T-helper 1 cell treated with Interleukin-12 subunit alpha and Interleukin-12 subunit beta and Interleukin-4 antibody, amounts not matched to agents 30 ng/mL and 1 ng/mL, for 36 hours (primary cell): ENCODE results near the gene USP35. TPM values are rescaled to one million over a fixed set of nuclear protein-coding genes. Genes with fewer than 3 reads are reported as not detected.

Experiments
- intact Hi-C: fragments of 100-400 bp; cut with micrococcal nuclease; formaldehyde crosslinking; loops from one replicate; pipeline ENCODE4 v1.15.1; 2024
- total RNA-seq: library from RNA; stranded (reverse); gene quantifications from 2 replicates; pipeline ENCODE4 v1.2.3, GENCODE V29; 2022

The USP35 gene
- total RNA-seq, 1 donor from 2014 or later, result 20.9 TPM

DNA sequence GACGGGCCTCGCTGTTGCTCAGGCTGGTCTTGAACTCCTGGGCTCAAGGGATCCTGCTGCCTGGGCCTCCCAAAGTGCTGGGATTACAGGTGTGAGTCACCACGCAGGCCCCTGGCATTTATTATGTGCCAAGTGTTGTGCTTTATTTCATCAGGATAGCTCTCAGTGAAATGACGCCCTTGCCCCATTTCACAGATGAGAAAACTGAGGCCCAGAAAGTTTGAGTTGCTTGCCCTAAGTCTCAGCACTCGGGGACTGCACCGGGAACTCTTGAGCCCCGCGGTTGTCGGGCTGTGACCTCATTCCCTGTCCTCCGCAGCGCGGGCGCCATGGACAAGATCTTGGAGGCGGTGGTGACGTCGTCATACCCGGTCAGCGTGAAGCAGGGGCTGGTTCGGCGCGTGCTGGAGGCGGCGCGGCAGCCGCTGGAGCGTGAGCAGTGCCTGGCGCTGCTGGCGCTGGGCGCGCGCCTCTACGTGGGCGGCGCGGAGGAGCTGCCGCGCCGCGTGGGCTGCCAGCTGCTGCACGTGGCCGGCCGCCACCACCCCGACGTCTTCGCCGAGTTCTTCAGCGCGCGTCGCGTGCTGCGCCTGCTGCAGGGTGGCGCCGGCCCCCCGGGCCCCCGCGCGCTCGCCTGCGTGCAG is 7.3 kb downstream of the USP35 start:
- intact Hi-C loops, result no loop called here

GRCh38 chr11:78196661-78197091 is 8.0 kb downstream of the USP35 start:
- intact Hi-C loops, result no loop called here

DNA sequence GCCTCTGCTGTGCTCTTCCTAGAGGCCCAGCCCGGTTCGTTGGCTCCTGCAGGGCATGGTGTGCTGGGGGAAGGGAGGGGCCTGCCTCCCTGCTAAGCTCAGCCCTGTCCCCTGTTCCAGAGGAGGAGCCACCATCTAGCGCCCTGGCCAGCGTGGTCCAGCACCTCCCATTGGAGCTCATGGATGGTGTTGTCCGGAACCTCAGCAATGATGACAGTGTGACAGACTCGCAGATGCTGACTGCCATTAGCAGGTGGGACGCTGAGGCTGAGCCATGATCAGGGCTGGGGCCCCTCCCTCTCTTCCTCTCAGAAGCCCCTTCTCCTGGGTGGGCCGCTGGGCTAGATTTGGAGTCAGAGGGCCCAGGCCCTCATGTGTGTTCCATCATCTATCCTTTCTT is 9.1 kb downstream of the USP35 start:
- intact Hi-C loops, result no loop called here

DNA sequence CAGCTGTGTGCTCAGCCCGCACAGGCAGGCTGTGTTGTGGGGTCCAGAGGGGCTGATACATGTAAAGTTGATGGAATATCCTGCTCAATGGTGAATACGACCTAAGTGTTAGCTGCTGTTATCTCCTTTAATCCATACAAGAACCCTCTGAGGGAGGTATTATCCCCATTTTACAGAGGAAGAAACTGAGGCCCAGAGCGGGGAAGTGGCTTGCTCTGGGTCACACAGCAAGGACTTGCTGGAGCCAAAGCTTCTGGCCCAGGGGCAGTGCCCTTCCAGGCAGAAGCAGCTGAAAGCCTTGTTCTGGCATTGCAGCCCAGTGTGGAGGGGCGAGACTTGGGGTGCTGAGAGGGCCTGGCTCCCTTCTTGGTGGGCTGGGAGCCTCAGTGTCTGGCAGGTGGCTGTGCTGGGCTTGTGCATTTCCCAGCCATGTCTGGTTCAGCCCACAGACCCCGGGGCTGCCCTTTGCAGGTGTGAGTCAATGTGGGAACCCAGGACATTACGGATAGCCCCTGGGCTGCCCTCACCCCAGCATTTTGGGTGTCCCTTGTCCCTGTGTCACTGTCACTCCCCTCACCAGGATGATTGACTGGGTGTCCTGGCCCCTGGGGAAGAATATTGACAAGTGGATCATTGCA is 10.4 kb downstream of the USP35 start:
- intact Hi-C loops, result no loop called here

GRCh38 chr11:78199653-78200015 is 10.9 kb downstream of the USP35 start:
- intact Hi-C loops, result loop anchor here (5.0 kb wide), 1 partner anchor 122 kb away; the partner anchor contains the start of gene NDUFC2

GRCh38 chr11:78200061-78200460 is 11.3 kb downstream of the USP35 start:
- intact Hi-C loops, result loop anchor here (5.0 kb wide), 1 partner anchor 123 kb away; the partner anchor contains the start of gene NDUFC2

- intact Hi-C loops, result loop anchor here (5.0 kb wide), 1 partner anchor 123 kb away; the partner anchor contains the start of gene NDUFC2
These were observed 11.8 kb downstream of the USP35 start for GRCh38 chr11:78200553-78200952.

DNA sequence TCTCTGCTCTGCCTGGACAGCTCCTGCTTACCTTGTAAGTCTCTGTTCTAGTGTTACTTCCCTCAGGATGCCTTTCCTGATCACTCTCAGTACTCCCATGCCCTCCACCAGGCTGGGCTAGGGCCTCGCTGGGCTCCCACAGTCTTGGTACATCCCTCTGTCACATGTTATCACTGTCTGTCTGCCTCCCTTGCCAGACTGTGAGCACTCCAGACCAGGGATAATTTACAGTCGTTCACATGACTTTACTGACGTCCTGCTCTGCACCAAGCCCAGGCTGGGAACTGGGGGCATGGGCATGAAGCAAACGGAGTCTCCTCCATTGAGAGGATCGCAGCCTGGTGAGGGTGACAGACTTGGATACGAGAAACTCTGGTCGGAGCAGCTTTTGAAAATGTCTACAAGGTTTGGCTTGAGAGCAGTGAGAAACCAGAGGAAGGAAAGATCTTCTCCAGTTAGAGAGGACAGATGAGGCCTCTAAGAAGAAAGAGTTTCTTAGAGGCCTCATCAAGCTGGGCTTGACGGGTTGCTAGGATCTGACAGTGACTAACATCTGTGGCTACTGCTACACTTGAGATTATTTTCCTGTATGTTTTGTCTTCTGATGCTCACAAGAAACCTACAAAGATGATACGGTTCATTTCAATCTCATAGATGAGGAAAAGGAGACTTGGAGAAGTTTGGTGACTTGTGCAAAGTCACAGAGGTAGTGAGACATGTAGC is 12.5 kb downstream of the USP35 start:
- intact Hi-C loops, result loop anchor here (1.0 to 5.0 kb wide), 2 partner anchors 8 to 124 kb away; partner anchors contain the start of gene NDUFC2

DNA sequence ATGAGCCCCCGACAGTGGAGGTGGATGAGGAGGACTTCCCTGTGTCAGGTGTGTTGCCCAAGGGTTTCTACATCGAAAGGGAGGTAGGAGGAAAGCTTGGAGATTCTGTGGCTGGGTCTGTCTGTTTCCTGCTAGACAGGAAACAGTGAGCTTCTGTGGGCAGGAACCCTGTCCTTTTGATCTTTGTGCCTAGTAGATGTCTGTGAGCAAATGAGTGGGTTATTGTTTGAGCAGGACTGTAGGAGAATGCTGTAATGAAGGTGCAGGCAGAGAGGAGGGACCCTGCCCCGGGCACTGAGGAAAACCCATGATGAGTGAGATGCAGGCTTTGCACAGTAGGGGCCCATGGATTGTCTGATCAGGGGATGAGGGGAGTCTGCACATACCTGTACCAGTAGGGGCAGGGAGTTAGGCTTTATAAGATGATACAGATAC is 14.0 kb downstream of the USP35 start:
- intact Hi-C loops, result loop anchor here (1.0 to 5.0 kb wide), 7 partner anchors 14 to 382 kb away; partner anchors contain the start of genes AAMDC, ALG8, KCTD21 and NDUFC2

GRCh38 chr11:78203184-78203583 is 14.5 kb downstream of the USP35 start:
- intact Hi-C loops, result loop anchor here (1.0 to 5.0 kb wide), 3 partner anchors 64 to 382 kb away; partner anchors contain the start of genes AAMDC, ALG8, NDUFC2 and RSF1

DNA sequence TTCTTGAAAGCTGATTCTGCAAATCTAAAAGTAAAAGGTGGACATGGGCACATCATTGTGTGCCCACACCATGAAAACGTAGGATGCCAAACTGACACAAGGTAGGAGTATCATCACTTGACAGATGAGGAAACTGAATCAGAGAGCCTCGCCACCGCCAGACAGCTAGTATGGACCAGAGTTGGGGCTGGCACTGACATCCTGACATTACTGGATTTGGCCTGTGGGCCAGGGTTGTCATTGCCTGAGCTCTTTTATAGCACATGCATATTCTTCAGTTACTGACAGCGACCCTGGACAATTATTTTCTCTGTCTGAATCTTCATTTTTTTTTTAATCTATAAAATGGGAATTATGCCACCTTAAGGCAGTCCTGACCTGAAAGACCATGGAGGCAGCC is 16.5 kb downstream of the USP35 start:
- intact Hi-C loops, result no loop called here

GRCh38 chr11:78205691-78206090 is 17.0 kb downstream of the USP35 start:
- intact Hi-C loops, result no loop called here

DNA sequence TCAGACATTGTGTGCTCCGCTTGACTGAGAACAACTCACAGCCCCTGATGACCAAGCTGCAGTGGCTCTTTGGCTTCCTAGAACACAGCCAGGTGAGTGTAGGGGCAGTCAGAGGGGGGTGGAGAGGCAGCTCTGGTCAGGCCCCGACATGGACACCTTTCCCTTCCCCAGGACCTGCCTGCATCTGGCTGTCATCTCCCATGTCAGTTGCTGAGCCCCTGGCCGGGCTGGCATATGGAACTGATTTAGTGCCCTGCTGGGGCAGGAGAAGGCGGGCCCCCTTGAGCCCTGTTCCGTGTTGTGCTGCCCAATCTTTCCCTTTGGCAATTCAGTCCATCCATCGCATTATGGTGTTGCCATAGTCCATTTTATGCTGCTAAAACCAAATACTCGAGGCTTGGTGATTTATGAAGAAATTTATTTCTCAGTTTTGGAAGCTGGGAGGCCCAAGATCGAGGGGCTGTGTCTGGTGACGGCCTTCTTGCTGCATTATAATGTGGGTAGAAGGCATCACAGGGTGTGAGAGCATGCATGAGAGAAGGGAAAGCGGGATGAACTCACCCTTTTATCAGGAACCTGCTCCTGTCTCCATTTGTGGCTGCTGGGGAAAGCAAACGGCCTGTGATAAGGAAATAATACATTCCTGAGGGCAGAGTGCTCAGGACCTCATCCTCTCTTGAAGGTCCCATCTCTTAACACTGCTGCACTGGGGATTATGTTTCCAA is 19.0 kb downstream of the USP35 start:
- intact Hi-C loops, result no loop called here

- intact Hi-C loops, result no loop called here
These were observed 19.8 kb downstream of the USP35 start for GRCh38 chr11:78208257-78209165.

- intact Hi-C loops, result no loop called here
These were observed 20.8 kb downstream of the USP35 start for GRCh38 chr11:78209478-78209877.

GRCh38 chr11:78210000-78210608 is 21.4 kb downstream of the USP35 start:
- intact Hi-C loops, result no loop called here

DNA sequence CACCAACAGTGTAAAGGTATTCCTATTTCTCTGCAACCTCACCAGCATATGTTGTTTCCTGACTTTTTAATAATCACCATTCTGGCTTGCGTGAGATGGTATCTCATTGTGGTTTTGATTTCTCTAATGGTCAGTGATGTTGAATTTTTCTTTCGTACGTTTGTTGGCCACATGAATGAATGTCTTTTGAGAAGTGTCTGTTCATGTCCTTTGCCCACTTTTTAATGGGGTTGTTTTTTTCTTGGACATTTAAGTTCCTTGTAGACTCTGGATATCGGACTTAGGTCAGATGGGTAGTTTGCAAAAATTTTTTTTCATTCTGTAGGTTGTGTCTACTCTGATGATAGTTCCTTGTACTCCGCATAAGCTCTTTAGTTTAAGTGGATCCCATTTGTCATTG is 22.8 kb downstream of the USP35 start:
- intact Hi-C loops, result no loop called here

DNA sequence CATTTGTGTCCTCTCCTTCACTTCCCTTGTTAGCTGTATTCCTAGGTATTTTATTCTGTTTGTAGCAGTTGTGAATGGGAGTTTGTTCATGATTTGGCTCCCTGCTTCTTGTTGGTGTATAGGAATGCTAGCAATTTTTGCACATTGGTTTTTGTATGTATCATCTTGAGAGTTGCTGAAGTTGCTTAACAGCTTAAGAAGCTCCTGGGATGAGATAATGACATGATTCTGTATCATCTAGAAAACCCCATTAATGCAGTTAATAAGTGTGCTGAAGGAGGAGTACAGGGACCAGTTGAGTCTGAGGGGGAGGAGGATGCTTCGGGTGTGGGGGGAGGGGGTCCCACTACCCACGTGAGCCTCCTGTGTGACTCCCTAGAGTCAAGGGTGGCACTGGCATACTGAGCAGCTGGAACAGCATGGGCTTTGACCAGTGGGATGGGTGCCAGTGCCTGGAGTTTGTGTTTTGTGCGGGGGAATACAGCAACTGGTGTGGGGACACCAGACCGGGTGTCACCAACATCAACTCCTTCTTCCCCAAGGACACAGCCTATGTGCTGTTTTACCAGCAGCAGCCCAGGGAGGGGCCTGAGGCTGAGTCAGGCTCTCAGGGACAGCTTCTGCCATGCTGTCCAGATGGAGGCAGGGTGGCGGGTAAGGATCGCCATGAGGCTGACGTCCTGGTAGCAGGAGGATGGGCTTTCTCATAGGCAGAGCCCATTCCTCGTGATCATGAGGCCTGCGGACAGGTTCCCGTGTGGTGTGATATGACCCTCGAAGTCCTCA is 24.1 kb downstream of the USP35 start:
- intact Hi-C loops, result no loop called here
